ENCODE results near the gene DCUN1D5.
A peak's percentile ranks its signal among the peaks of the same experiment; 100 is the strongest.

Gene DCUN1D5

DNA sequence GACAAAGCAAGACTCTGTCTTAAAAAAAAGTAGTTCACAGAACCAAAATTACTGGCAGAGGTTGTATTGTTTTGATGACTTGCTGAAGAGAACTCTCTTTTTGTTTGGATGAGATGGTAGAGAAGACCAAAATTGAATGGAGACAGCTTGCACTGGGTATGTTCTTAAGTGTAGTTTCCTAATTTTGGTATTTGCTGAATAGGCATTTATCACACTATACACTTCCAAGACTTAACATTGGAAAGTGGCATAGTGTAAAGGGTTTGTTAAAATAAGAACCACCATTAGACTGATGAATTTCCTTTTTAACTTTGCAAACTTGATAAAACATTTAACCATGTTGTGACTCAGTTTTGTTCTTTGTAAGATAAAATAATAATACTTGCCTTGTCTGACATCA is 5.3 kb upstream of the DCUN1D5 start:
- Histone ChIP-seq H3K9ac (ENCODE audit: low read depth, low read length, poor library complexity) (no peak overlapping the region), H3K23ac (ENCODE audit: low read depth, low read length, poor library complexity) (no peak overlapping the region), H3K4me1 (ENCODE audit: control insufficient read depth in 2 of 2, insufficient read depth in 1 of 2, low read depth in 1 of 2, low read length in 2 of 2) (peaks cover 2% of the 10 kb centered on the region in 2 donors), H3K14ac (ENCODE audit: low read length) (no peak overlapping the region), H2BK5ac (ENCODE audit: low read length) (no peak overlapping the region), H4K8ac (ENCODE audit: low read depth, low read length) (no peak overlapping the region), H3K4me2 (ENCODE audit: insufficient read depth, low read length, poor library complexity, severe bottlenecking) (no peak overlapping the region), H3K4me3 (ENCODE audit: low read length in 2 of 2) (no peak overlapping the region), H2BK12ac (ENCODE audit: low read length) (no peak overlapping the region), H2AK5ac (ENCODE audit: low read depth, low read length) (no peak overlapping the region), H4K91ac (ENCODE audit: low read depth, low read length, poor library complexity) (no peak overlapping the region), H2BK15ac (ENCODE audit: low read length) (no peak overlapping the region), H2AFZ (ENCODE audit: low read length) (no peak overlapping the region), H3K27me3 (ENCODE audit: control insufficient read depth in 3 of 3, insufficient read depth in 3 of 3, low read depth in 1 of 3, low read length in 3 of 3) (peaks cover 0 to 7% (median 2%) of the 10 kb centered on the region in 3 experiments), H3K79me1 (ENCODE audit: low read depth, low read length) (no peaks in the 10 kb centered on the region), H3K4ac (ENCODE audit: low read length) (no peak overlapping the region), H2BK120ac (ENCODE audit: low read depth, low read length) (no peak overlapping the region), H3K9me3 (replicated peaks in 1 of 2; ENCODE audit: control insufficient read depth in 2 of 2, insufficient read depth in 1 of 2, low read depth in 1 of 2, low read length in 2 of 2) (peaks cover 0 to 3% of the 10 kb centered on the region in 2 donors), H3K27ac (replicated peaks; ENCODE audit: low read length) (no peak overlapping the region), H3K18ac (ENCODE audit: low read length) (no peak overlapping the region), H3K36me3 (replicated peaks in 1 of 2; ENCODE audit: control insufficient read depth in 2 of 2, insufficient read depth in 2 of 2, low read length in 2 of 2) (no peaks in the 10 kb centered on the region)
- no peak for DNase-seq (ENCODE audit: low spot score)

DNA sequence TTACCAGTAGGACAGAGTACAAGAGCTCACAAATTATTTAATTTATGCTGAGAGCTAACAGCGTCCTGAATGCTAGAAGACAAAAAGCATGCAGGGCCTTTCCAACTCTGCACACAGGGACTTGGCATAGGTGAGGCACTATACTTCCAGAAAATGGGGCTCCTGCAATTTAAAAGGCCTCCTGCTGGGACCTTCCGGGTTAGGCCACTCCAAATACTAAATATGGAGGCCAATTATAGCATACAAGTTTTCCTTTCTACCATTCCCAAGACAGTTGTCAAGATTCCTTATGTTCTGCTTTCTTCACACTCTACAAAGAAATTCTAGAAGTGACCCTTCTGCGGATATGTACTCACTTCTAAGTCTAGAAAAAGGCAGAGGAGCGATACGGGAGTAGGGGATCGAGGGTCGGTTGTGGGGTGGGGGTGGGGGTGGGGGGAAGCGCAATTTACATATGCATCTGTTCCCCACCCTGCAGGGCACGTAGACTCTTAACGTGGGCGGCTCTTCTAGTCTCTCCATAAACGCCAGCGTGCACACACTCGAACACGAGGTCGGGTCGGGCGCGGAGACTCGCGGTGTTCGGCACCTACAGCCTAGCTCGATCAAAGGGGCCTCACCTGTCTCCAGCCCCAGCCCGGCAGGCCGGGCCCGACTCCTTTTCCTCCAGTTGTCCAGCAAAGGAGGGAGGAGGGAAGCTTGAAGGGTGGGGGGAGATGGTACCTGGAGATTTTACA is 728 bp downstream of the DCUN1D5 start:
- H3K14ac ChIP-seq (ENCODE audit: low read length): no peak overlapping the region
- DNase-seq (ENCODE audit: low spot score): peak; percentile 5
- H2AK5ac ChIP-seq (ENCODE audit: low read depth, low read length): no peak overlapping the region
- H3K4me1 ChIP-seq (ENCODE audit: control insufficient read depth in 2 of 2, insufficient read depth in 1 of 2, low read depth in 1 of 2, low read length in 2 of 2): peaks cover 2 to 4% of the 10 kb centered on the region in 2 donors
- peak overlapping the region; percentile 19 for H2BK5ac ChIP-seq (ENCODE audit: low read length)
- H2BK15ac ChIP-seq (ENCODE audit: low read length): no peak overlapping the region
- H2BK12ac ChIP-seq (ENCODE audit: low read length): no peak overlapping the region
- peak overlapping the region; percentile 73 for H3K27ac ChIP-seq (replicated peaks; ENCODE audit: low read length)
- no peak overlapping the region for H4K91ac ChIP-seq (ENCODE audit: low read depth, low read length, poor library complexity)
- peaks cover 0 to 3% of the 10 kb centered on the region in 2 donors for H3K9me3 ChIP-seq (replicated peaks in 1 of 2; ENCODE audit: control insufficient read depth in 2 of 2, insufficient read depth in 1 of 2, low read depth in 1 of 2, low read length in 2 of 2)
- peak overlapping the region; percentile 52 to 97 for H3K4me3 ChIP-seq (ENCODE audit: low read length in 2 of 2)
- peaks cover 0 to 36% of the 10 kb centered on the region in 2 donors for H3K36me3 ChIP-seq (replicated peaks in 1 of 2; ENCODE audit: control insufficient read depth in 2 of 2, insufficient read depth in 2 of 2, low read length in 2 of 2)
- H4K8ac ChIP-seq (ENCODE audit: low read depth, low read length): no peak overlapping the region
- WGBS, 2 donors (ENCODE audit: extremely low coverage in 2 of 2, insufficient read length in 2 of 2, insufficient replicate concordance in 1 of 2): no CpG with 5 or more reads among the region's 26 CpGs
- no peak overlapping the region for H3K4ac ChIP-seq (ENCODE audit: low read length)
- H3K79me1 ChIP-seq (ENCODE audit: low read depth, low read length): no peaks in the 10 kb centered on the region
- no peak overlapping the region for H3K9ac ChIP-seq (ENCODE audit: low read depth, low read length, poor library complexity)
- H2BK120ac ChIP-seq (ENCODE audit: low read depth, low read length): no peak overlapping the region
- H3K23ac ChIP-seq (ENCODE audit: low read depth, low read length, poor library complexity): peak overlapping the region; percentile 4
- peaks cover 0 to 3% (median 2%) of the 10 kb centered on the region in 3 experiments for H3K27me3 ChIP-seq (ENCODE audit: control insufficient read depth in 3 of 3, insufficient read depth in 3 of 3, low read depth in 1 of 3, low read length in 3 of 3)
- H2AFZ ChIP-seq (ENCODE audit: low read length): peak overlapping the region; percentile 93
- H3K18ac ChIP-seq (ENCODE audit: low read length): peak overlapping the region; percentile 73
- peak overlapping the region; percentile 77 for H3K4me2 ChIP-seq (ENCODE audit: insufficient read depth, low read length, poor library complexity, severe bottlenecking)

DNA sequence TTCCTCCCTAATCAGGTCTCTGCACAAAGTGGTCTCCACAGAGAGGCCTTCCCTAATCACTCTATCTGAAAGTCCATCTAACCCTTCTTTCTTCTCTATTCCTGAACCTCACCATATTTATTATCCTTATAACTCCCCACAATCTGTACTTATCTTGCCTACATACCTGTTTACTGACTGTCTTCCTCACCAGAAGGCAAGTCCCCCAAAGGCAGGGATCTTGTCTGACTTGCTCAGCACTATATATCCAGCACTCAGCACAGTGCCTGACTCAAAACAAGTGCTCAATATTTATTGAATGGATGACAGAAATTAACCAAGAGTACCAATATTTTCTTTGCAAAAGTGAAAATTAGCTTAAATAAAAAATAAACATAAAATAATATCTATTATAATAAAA is 5.5 kb downstream of the DCUN1D5 start:
- H3K79me1 ChIP-seq (ENCODE audit: low read depth, low read length): no peaks in the 10 kb centered on the region
- H3K27me3 ChIP-seq (ENCODE audit: control insufficient read depth in 3 of 3, insufficient read depth in 3 of 3, low read depth in 1 of 3, low read length in 3 of 3): no peaks in the 10 kb centered on the region
- peaks cover 0 to 2% of the 10 kb centered on the region in 2 donors for H3K4me1 ChIP-seq (ENCODE audit: control insufficient read depth in 2 of 2, insufficient read depth in 1 of 2, low read depth in 1 of 2, low read length in 2 of 2)
- H3K9ac ChIP-seq (ENCODE audit: low read depth, low read length, poor library complexity): no peak overlapping the region
- H3K18ac ChIP-seq (ENCODE audit: low read length): no peak overlapping the region
- no peak overlapping the region for H2BK12ac ChIP-seq (ENCODE audit: low read length)
- no peak overlapping the region for H3K4ac ChIP-seq (ENCODE audit: low read length)
- H4K91ac ChIP-seq (ENCODE audit: low read depth, low read length, poor library complexity): no peak overlapping the region
- no peaks in the 10 kb centered on the region for H3K9me3 ChIP-seq (replicated peaks in 1 of 2; ENCODE audit: control insufficient read depth in 2 of 2, insufficient read depth in 1 of 2, low read depth in 1 of 2, low read length in 2 of 2)
- H4K8ac ChIP-seq (ENCODE audit: low read depth, low read length): no peak overlapping the region
- no peak overlapping the region for H3K4me3 ChIP-seq (ENCODE audit: low read length in 2 of 2)
- H2BK15ac ChIP-seq (ENCODE audit: low read length): no peak overlapping the region
- no peak overlapping the region for H2BK5ac ChIP-seq (ENCODE audit: low read length)
- no peak for DNase-seq (ENCODE audit: low spot score)
- H2AFZ ChIP-seq (ENCODE audit: low read length): no peak overlapping the region
- H3K23ac ChIP-seq (ENCODE audit: low read depth, low read length, poor library complexity): no peak overlapping the region
- H3K27ac ChIP-seq (replicated peaks; ENCODE audit: low read length): no peak overlapping the region
- H2BK120ac ChIP-seq (ENCODE audit: low read depth, low read length): no peak overlapping the region
- H2AK5ac ChIP-seq (ENCODE audit: low read depth, low read length): no peak overlapping the region
- H3K4me2 ChIP-seq (ENCODE audit: insufficient read depth, low read length, poor library complexity, severe bottlenecking): no peak overlapping the region
- no peak overlapping the region for H3K14ac ChIP-seq (ENCODE audit: low read length)
- H3K36me3 ChIP-seq (replicated peaks in 1 of 2; ENCODE audit: control insufficient read depth in 2 of 2, insufficient read depth in 2 of 2, low read length in 2 of 2): peaks cover 0 to 82% of the 10 kb centered on the region in 2 donors

DNA sequence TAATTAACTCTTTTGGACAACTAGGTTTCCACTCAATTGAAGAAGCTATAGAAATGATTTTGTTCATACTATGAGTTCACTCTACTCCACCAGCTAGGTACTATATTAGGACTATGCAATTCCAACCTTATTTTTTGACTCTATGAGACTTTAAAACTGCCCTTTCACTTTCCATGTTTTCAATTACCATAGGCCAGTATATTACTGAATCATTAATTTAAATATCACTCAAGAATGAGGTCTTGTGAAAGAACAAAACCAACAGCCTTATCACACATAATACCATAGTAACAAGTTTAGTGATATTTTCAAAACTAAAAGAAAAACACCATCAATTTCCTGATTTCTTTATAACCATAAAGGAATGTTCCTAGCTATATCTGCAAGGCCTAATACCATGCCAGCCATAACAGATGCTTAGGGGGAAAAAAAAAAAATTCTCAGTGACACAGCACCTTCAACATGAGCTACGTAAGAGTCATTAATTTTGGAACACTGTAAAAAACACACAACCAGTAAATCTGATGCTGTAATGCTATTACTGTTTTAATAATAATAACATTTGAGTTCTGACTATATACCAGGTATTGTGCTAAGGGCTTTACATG is 6.1 kb downstream of the DCUN1D5 start:
- no peak overlapping the region for H2AFZ ChIP-seq (ENCODE audit: low read length)
- no peaks in the 10 kb centered on the region for H3K9me3 ChIP-seq (replicated peaks in 1 of 2; ENCODE audit: control insufficient read depth in 2 of 2, insufficient read depth in 1 of 2, low read depth in 1 of 2, low read length in 2 of 2)
- H3K36me3 ChIP-seq (replicated peaks in 1 of 2; ENCODE audit: control insufficient read depth in 2 of 2, insufficient read depth in 2 of 2, low read length in 2 of 2): peaks cover 0 to 88% of the 10 kb centered on the region in 2 donors
- no peak overlapping the region for H3K18ac ChIP-seq (ENCODE audit: low read length)
- no CpG with 5 or more reads among the region's 1 CpG for WGBS, 2 donors (ENCODE audit: extremely low coverage in 2 of 2, insufficient read length in 2 of 2, insufficient replicate concordance in 1 of 2)
- no peak overlapping the region for H3K9ac ChIP-seq (ENCODE audit: low read depth, low read length, poor library complexity)
- no peak overlapping the region for H3K4me2 ChIP-seq (ENCODE audit: insufficient read depth, low read length, poor library complexity, severe bottlenecking)
- no peak for DNase-seq (ENCODE audit: low spot score)
- H2BK15ac ChIP-seq (ENCODE audit: low read length): no peak overlapping the region
- no peak overlapping the region for H2BK120ac ChIP-seq (ENCODE audit: low read depth, low read length)
- no peak overlapping the region for H3K23ac ChIP-seq (ENCODE audit: low read depth, low read length, poor library complexity)
- H4K8ac ChIP-seq (ENCODE audit: low read depth, low read length): no peak overlapping the region
- H3K4me1 ChIP-seq (ENCODE audit: control insufficient read depth in 2 of 2, insufficient read depth in 1 of 2, low read depth in 1 of 2, low read length in 2 of 2): peaks cover 0 to 2% of the 10 kb centered on the region in 2 donors
- H3K27me3 ChIP-seq (ENCODE audit: control insufficient read depth in 3 of 3, insufficient read depth in 3 of 3, low read depth in 1 of 3, low read length in 3 of 3): no peaks in the 10 kb centered on the region
- no peak overlapping the region for H3K27ac ChIP-seq (replicated peaks; ENCODE audit: low read length)
- no peak overlapping the region for H4K91ac ChIP-seq (ENCODE audit: low read depth, low read length, poor library complexity)
- no peak overlapping the region for H2BK12ac ChIP-seq (ENCODE audit: low read length)
- H3K79me1 ChIP-seq (ENCODE audit: low read depth, low read length): no peaks in the 10 kb centered on the region
- no peak overlapping the region for H3K4ac ChIP-seq (ENCODE audit: low read length)
- no peak overlapping the region for H2BK5ac ChIP-seq (ENCODE audit: low read length)
- H3K14ac ChIP-seq (ENCODE audit: low read length): no peak overlapping the region
- no peak overlapping the region for H2AK5ac ChIP-seq (ENCODE audit: low read depth, low read length)
- H3K4me3 ChIP-seq (ENCODE audit: low read length in 2 of 2): no peak overlapping the region

All from neuronal stem cell (in vitro differentiated cells).